Colonic mucosa (tissue), 4 donors: Measurements from ENCODE around the gene NPTX2. TPM values are rescaled to one million over a fixed set of nuclear protein-coding genes. Genes with fewer than 3 reads are reported as not detected.

Experiments
- DNase-seq: peaks from one replicate; pipeline ENCODE4 v3.0.0-alpha.2; 2020
- H3K27ac ChIP-seq: fragments of 200-600 bp; one replicate; pipeline ENCODE4 v1.8.0; 2021
- H3K27me3 ChIP-seq: fragments of 200-600 bp; one replicate; pipeline ENCODE4 v1.8.0; 2021
- H3K36me3 ChIP-seq: fragments of 200-600 bp; one replicate; pipeline ENCODE4 v1.8.0; 2021
- H3K4me1 ChIP-seq: fragments of 200-600 bp; one replicate; pipeline ENCODE4 v1.8.0; 2021; ENCODE audit warnings: mild to moderate bottlenecking
- H3K4me3 ChIP-seq: fragments of 200-600 bp; one replicate; pipeline ENCODE4 v1.8.0; 2021
- H3K9ac ChIP-seq, 2 donors: one replicate each; pipeline ENCODE4 v1.7.0; 2013; ENCODE audit warnings: control low read depth in 2 of 2, low read depth in 2 of 2, low read length in 2 of 2
- H3K9me3 ChIP-seq: fragments of 200-600 bp; one replicate; pipeline ENCODE4 v1.8.0; 2021
- CTCF ChIP-seq: fragments of 200-600 bp; IDR thresholded peaks from one replicate; pipeline ENCODE4 v1.8.0; 2022; ENCODE audit warnings: antibody characterized with exemption, mild to moderate bottlenecking
- intact Hi-C: fragments of 100-400 bp; cut with DNase I; formaldehyde crosslinking; loops from one replicate; pipeline ENCODE4 v1.14.1; 2022
- total RNA-seq, 2 donors: library from RNA; stranded (reverse); fragmentation: NEBNext Ultra II Directional in 1 of 2; extraction: Animal tissue kit (Norgen Biotek cat#: 25700) in 1 of 2; gene quantifications; one replicate each; pipeline ENCODE4 v1.2.1, GENCODE V29; 2021
- donor health status: healthy.
- donor health status: DM: no; HTN: no; CAD: no.
- donor health status: DM: no; HTN: no; CAD: no.

Gene NPTX2
- total RNA-seq, 2 donors from 2014 or later, result 0.89 to 1.6 TPM

GRCh38 chr7:98664882-98665281 lies 47.8 kb downstream of the NPTX2 start:
- Histone ChIP-seq H3K27me3 (no peaks in the 10 kb centered on the region), H3K4me1 (no peaks in the 10 kb centered on the region), H3K4me3 (no peak overlapping the region), H3K36me3 (no peaks in the 10 kb centered on the region), H3K9ac (no peak overlapping the region), H3K27ac (no peak overlapping the region), H3K9me3 (no peaks in the 10 kb centered on the region)
- intact Hi-C loops, result no loop called here
- no peak for DNase-seq
- no peak for TF ChIP-seq CTCF

GRCh38 chr7:98668255-98668654 lies 51.2 kb downstream of the NPTX2 start:
- no peaks in the 10 kb centered on the region for H3K4me1 ChIP-seq
- H3K27ac ChIP-seq, result no peak overlapping the region
- no peaks in the 10 kb centered on the region for H3K9me3 ChIP-seq
- no peak overlapping the region for H3K9ac ChIP-seq
- H3K4me3 ChIP-seq, result no peak overlapping the region
- DNase-seq, result no peak
- H3K36me3 ChIP-seq, result no peaks in the 10 kb centered on the region
- intact Hi-C loops, result no loop called here
- TF ChIP-seq CTCF, result no peak
- H3K27me3 ChIP-seq, result no peaks in the 10 kb centered on the region

DNA sequence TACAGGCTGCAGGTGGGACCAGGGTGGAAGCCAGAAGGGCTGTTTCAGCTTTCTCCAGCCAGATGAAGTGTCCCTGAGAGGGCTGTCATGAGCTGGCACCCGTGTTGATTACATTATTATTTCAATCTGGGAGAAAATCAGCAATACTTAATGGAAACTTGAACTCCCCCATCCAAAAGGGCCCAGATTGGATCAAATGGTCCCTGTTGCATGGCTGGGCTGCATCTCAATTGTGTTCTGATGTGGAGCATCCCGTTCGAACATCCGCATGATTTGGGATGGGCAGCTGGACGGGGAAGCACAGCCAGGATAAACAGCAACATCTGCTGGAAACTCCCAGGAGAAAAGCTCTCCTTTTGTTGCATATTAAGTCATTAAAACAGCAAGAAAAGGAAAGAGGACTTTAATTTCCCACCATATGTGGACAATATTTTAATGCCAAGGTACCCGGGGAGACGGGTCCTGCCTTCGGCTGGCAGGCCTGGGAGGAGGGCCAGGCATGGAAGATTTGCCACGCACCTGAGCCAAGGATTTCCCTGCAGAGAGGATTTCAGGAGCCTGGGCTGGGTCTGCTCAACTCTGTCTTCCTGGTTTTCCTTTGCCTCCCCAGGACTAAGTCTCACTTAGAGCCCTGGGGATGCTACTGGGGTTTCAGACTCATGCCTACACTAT lies 52.4 kb downstream of the NPTX2 start:
- no peak for TF ChIP-seq CTCF
- no peak for DNase-seq
- Histone ChIP-seq H3K27me3 (no peaks in the 10 kb centered on the region), H3K36me3 (no peaks in the 10 kb centered on the region), H3K9ac (no peak overlapping the region), H3K4me3 (no peak overlapping the region), H3K27ac (no peak overlapping the region), H3K9me3 (no peaks in the 10 kb centered on the region), H3K4me1 (no peaks in the 10 kb centered on the region)
- intact Hi-C loops, result no loop called here

DNA sequence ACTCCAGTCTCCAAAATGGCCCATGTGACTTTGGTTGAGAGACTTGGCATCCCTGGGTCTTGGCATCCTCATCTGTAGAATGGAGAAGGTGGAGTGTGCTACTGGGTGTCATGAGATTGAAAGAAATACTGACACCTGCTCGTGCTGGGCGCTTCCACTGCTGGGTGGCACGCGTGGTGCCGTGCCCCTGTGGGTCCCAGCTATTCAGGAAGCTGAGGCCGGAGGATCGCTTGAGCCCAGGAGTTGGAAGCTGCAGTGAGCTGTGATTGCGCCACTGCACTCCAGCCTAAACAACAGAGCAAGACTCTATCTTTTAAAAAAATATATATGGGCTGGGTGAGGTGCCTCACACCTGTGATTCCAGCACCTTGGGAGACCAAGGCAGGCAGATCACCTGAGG lies 53.1 kb downstream of the NPTX2 start:
- Histone ChIP-seq H3K9ac (no peak overlapping the region), H3K9me3 (no peaks in the 10 kb centered on the region), H3K36me3 (no peaks in the 10 kb centered on the region), H3K27me3 (no peaks in the 10 kb centered on the region), H3K27ac (no peak overlapping the region), H3K4me1 (no peaks in the 10 kb centered on the region), H3K4me3 (no peak overlapping the region)
- intact Hi-C loops, result no loop called here
- no peak for TF ChIP-seq CTCF
- DNase-seq, result no peak

- Histone ChIP-seq H3K27me3 (no peaks in the 10 kb centered on the region), H3K27ac (no peak overlapping the region), H3K36me3 (no peaks in the 10 kb centered on the region), H3K9me3 (no peaks in the 10 kb centered on the region), H3K4me1 (no peaks in the 10 kb centered on the region), H3K4me3 (no peak overlapping the region), H3K9ac (no peak overlapping the region)
- intact Hi-C loops, result no loop called here
- TF ChIP-seq CTCF, result no peak
- no peak for DNase-seq
These were observed 54.7 kb downstream of the NPTX2 start for GRCh38 chr7:98671733-98672331.
